IPS-NIHi7 (cell line): Measurements from ENCODE around the gene ZMIZ1.

Experiments
- DNase-seq: peaks from one replicate; pipeline ENCODE4 v3.0.0; 2012; ENCODE audit warnings: mixed read lengths; ENCODE audit errors: extremely low spot score

ZMIZ1 gene

DNA sequence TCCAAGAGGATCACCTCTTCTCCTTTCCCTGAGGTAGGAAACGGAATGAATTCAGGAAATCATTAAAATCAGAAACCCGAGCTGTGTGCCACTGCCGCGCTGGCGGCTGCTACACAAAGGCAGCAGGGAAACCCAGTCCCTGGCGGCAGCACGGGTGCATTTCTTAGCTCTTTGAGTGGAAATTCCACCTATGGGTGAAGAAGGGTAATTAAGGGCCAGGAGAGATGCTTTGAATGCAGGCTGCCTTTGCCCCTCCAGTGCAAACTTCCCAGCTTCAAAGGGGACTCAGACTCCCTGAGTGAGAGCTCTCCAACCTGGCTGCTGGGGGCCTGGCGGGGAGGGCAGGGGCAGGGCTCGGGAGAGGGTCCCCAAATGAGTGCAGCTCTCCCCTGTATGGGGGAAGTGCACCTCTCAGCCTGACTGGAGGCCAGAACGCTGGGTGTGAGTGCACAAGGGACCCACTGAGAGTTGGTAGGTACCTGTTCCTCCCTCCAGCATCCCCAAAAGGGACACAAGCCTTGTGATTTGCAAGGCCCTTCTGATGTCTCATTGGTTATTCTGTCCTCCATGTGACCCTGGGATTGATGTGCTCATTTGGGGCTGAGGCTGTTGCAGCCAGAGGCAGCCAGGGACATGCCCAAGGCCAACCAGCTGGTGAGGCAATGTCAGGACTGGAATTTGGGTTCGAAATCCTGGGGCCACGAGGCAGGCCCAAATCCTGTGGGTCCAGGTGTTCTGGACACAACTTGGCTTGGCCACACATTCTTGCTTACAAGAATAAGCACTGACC, 16.3 kb upstream of the ZMIZ1 start:
- DNase-seq = peak; percentile 60

DNA sequence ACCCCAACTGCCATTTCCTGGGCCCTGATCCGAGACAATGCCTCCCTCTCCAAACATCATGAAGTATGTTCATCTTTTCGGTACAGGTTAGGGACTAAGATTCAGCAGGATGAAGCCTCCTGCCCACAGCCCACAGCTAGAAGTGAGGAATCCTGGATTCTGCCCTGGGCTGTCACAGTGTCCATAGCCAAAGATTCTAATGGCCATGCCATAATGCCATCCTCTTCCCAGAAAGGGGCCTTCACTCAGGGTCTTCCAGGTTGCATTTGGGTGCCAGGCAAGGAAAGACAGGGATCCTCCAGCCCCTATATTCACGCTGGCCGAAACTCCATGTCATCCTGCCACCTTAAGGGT, 15.7 kb upstream of the ZMIZ1 start:
- DNase-seq = no peak

DNA sequence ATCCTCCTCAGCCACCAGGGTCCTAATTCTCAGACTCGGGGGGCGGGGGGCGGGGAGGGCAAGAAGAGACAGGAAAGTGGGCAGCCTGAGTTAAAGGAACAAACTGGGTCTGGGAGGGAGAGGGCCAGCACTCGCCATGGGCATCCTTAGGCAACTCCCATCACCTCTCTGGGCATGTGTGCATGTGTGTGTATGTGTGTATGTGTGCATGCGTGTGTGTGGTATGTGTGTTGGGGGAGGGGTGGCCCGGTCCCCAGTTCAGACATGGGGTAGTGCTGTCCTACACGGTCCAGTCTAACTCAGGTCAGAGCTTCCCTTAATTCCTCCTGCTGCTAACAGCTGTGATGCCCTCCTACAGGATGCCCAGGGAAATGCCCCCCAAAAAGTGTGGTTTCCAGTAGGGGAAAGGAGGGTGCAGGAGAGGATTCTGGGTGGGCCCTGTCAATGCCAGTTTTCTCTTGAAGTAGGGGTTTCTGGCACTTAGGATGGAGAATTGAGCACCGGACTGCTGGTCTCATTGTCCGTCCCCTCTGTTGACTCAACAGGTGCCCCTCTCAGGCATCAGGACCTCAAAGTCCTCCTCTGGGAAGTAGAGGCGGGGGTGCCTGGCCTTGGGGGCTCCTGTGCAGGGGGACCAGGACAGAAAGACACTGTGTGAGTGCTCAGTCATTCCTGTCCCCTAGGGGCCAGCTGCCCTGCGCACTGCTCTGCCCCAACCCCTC, 15.1 kb upstream of the ZMIZ1 start:
- DNase-seq = no peak

DNA sequence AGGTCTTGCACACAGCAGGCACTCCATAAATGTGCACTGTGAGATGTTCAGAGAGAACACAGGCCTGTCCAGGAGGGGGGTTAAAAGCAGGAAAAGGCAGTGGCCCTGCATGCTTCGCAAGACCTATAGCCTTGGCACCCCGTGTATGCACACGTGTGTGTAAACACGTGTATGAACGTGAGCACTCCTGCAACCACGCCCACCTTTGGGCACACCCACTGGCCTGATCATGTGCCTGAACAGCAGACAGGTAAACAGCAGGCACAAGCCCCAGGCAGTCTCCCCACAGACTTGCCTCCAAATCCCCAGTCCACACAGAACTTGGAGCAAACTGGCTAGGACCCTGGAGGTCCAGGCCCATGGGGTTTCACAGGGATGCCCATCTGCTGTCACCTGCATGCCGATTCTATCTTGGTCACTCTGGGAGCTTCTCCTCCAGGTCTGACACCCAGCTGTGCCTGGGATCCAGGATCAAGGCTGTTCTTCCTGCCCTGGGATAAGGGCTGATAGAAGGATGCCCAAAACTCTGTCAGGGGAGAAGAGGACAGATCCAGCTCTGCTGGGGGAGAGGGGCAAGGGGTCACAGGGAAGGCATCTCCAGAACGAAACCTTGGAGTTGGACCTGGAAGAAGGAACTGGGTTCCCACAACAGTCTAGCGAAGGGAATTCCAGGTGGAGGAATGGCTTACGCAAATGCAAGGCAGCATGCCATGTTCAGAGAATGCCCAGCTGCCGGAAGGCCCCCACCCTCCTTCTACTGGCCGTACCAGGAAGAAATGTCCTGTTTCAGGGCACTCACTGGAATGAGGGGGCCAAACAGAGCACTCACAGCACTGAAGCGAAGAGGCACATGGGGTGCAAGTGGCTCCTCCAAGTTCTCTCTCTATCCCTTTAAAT, 14.3 kb upstream of the ZMIZ1 start:
- no peak for DNase-seq

DNA sequence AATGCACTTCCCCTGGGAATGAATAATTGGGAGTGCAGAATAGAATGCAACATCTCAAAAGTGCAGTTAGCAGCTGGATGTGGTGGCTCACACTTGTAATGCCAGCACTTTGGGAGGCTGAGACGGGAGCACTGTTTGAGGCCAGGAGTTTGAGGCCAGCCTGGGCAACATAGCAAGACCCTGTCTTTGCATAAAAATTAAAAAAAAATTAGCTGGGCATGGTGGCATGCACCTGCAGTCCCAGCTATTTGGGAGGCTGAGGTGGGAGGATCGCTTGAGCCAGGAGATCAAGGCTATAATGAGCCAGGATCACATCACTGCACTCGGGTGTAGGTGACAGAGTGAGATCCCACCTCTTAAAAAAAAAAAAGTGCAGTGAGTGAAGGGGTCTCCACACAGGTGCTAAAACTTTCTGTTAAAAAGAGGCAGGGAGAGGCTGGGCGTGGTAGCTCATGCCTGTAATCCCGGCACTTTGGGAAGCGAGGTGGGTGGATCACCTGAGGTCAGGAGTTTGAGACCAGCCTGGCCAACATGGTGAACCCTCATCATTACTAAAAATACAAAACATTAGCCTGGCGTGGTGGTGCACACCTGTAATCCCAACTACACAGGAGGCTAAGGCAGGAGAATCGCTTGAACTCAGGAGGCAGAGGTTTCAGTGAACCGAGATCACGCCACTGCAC, 13.5 kb upstream of the ZMIZ1 start:
- no peak for DNase-seq

DNA sequence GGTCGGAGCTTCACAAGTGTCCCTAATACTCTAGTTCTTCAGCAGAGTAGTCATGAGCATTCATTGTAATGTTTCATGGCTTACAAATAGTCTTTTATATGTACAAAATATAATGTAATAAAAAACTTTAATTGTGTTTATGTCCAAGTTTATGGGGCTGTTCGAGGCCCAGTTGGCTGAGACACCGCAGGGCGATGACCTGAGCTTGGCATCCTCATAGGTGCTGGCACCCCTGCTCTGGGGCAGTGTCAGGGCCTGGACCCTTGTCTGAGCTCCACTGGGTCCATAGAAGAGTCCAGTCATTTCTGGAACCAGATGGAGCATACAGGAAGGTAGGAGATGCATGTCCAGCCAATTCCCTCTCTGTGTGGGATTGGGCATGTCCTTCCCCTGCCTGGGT, 12.9 kb upstream of the ZMIZ1 start:
- DNase-seq = no peak

DNA sequence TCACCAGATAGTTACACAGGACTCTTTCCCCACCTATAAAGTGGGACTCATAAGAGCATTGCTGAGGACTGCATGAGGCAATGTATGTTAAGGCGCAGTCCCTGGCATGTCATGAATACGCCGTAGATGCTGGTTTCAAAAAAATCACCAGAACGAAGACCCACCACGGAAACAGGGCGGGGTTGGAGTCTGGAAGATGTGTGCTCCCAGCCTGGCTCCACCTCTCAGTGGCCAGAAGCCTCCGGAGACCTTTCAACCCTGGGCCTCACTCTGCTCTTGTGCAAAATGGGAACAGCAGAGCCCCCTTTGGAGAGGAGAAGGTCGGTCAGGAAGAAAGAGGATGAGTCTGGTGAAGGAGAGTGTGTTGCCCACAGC, 12.4 kb upstream of the ZMIZ1 start:
- DNase-seq = no peak

DNA sequence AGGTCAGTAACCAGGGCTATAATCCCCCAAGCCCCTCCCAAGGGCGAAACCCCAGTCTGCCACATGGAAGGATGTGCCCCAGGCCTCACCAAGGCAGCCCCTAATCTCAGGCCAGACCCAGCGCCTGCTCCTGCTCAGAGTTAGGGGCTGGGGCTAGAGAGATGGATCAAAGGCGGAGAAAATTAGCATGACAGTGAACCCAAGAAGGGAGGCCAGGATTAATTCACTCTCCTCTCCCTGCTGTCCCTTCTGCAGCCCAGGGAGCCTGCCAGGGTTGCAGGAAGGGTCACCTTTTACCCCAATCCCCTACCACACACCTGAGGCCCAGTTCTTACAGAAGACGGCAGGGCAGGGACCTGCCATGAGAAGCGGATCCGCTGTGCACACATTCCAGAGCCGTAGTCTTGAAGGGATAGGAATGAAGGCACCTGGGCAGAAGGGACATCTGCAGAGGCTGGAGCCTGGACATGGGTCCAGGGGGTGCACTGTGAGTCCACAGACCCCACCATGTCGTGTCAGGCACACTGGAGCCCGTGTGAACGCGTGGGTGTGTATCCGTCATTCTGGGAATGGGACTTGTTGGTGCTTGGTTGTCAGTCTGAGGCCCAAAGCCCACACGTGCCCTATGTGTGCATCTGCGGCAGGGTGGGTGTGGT, 11.9 kb upstream of the ZMIZ1 start:
- DNase-seq = peak; percentile 58

DNA sequence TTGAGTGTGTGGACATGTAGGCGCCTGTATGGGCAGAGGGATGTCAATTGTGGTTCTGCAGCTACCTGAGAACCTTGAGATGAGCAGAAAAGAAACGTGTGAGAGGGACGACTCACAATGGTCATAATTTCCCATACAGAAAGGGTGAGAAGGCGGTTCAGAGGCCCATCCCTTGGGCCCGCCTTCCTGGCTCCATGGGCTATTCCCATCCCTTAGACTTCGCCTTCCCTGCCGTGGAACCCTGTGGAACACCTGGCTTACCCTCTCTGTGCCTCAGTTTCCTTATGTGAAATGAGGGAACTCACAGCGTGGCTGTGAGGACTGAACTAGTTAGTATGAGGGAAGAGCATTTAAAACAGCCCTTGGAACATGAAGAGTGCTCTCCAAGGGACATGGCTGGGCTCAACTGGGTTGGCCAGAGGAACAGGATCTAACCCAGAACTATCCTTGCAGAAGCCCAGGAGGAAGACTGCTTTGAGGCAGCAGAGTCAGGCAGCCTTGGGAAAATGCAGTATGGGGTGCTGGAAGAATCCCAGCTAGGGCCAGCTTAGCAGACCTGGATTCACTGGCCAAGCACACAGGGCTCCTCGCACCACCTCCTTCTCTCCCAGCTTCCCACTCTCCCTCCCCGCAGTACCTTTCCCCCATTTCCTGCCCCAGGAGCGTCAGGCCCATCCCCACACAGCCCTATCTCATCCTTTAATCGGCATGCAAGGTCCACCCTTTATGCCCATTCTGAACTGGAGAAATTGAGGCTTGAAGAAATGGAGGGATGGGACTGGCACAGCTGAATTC, 11.1 kb upstream of the ZMIZ1 start:
- DNase-seq = no peak

DNA sequence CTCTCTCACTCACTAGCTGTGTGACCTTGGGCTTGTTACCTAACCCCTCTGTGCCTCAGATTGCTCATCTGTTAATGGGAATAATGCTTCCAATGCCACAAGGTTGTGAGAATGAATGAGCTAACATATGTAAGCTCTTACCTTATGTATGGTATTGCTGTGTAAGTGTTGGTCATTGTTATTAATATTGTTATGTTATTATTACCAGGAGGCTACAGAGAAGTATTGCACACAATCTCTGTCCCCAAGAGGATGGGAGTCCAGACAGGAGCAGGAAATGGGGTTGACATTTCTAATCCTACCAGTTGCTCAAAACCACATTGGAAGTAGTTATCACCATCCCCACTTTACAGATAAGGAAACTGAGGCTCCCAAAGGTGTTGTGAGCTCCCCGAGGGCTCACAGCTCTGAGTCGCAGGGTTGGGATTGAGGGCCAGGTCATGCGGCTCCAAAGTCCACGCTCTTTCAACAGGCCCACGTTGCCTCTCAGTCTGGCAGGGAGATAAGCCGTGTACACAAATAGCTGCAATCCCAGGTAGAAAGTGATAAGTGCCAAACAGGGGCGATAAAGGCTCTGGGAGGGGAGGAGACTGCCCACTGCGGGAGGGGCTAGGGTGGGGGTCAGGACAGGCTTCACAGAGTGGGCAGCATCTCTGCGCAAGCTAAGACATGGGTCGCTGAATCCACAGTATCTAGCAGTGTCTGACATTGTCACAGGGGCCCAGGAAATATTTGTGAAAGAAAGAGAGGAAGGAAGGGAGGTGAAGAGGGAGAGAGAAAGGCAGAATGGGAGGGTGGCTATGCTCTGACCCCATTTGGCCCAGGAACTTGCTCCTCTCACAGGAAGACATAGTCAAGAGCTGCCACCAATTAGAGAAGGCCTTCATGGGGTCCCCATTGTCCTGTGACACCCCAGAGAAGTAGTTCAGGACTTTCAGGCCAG, 9.6 kb upstream of the ZMIZ1 start:
- no peak for DNase-seq

DNA sequence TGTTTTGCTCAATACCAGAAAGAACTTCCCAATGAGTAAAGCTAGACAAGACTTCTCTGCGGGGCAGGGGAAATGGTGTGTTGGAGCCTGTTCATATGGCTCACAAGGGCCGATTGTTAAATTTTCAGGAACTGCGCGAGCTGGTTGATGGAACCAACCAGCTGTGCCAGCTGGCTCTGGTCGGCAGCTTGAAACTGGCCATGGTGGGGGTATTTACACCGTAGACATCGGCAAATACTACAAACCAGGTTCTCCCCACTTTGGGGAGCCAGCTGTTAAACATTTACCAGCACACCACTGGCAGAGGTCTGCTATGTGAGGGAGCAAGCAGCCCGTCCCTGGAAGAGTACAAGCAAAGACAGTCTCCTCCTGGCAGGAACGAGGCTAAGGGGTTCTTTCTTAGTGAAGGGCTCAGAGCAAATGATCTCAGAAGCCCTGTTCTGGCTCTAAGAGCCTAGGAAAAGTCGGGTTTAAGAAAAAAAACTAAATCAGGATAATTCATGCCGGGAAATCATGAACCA, 8.8 kb upstream of the ZMIZ1 start:
- no peak for DNase-seq

DNA sequence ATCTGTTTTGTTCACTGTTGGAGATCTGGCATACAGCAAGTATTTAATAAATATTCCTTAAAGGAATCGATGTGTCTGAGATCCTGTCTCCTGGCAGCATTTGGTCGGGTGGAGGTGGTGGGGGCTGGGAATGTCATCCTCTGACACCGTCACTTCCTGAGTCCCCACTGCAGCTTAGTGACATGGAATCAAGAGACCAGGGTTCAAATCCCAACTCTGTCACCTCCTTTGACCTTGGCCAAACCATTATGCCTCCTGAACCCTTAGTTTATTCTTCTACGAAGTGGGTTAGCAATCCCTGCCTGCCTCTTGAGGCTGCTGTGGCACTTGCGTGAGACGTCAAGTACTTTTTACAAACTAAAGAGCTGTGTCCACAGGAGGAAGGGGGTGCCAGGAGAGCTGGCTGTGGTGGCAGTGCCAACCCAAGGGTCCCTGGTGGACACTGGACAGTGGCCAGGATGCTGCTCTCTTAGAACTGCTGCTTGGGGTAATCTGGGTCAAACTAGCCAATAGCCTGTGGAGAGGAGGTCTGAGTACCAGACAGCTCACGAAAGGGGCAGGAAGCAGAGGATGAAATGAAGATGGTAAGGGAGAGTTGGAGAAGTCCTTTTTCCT, 8.0 kb upstream of the ZMIZ1 start:
- DNase-seq = no peak

DNA sequence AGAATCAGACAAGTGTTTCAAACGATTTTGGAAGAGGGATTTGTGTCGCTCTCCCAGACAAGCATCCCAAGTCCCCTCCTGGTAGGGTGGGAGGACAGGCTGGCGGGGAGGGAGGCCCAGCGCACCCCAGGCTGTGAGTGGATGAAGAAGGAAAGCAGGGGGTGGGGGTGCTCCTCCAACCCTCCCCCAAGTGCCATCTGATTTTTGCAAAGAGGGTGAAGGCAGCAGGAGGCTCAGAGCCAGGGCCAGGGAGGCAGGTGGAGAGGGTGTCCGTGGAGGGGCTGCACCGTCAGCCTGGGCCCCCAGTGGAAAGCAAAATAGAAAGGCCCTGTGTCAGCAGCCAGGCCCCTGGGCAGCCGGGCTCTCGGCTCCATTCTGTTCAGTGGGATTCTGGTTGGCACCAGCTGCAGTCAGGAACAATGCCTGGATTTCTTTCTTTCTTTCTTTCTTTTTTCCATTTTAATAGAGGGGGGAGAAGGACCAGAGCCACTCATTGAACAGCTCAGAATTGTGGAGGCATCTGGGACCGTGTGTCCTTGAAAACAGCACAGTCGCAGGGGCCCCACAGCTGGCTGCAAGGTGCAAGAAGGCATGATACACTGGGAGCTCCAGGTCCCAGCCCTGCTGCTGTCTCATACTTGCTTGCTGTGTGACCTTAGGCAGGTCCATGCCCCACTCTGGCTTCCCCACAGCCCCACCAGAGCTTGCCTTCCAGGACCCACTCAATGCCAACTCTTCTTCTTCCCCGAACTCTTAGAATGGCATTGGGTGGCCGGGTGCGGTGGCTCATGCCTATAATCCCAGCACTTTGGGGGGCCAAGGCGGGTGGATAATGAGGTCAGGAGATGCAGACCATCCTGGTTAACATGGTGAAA, 7.1 kb upstream of the ZMIZ1 start:
- DNase-seq = no peak

DNA sequence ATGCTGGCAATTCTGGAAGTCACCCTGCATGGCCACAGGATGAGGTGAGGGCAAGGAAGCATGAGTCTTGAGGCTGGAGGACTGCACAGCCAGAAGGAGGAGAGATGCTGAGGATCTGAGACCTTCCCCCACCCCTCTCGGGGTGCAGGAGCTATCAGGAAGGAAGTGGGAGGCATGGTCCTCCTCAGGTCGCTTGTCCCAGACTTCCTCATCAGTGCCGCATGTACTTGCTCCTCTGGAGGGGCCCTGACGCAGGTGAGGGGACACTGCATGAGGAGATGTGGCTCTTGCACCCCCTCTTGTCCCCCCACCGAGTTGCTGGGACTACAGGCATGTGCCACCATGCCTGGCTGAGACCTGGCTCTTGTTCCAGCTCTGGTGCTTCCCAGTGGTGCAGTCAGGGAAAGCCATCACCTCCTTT, 5.7 kb upstream of the ZMIZ1 start:
- DNase-seq = no peak

DNA sequence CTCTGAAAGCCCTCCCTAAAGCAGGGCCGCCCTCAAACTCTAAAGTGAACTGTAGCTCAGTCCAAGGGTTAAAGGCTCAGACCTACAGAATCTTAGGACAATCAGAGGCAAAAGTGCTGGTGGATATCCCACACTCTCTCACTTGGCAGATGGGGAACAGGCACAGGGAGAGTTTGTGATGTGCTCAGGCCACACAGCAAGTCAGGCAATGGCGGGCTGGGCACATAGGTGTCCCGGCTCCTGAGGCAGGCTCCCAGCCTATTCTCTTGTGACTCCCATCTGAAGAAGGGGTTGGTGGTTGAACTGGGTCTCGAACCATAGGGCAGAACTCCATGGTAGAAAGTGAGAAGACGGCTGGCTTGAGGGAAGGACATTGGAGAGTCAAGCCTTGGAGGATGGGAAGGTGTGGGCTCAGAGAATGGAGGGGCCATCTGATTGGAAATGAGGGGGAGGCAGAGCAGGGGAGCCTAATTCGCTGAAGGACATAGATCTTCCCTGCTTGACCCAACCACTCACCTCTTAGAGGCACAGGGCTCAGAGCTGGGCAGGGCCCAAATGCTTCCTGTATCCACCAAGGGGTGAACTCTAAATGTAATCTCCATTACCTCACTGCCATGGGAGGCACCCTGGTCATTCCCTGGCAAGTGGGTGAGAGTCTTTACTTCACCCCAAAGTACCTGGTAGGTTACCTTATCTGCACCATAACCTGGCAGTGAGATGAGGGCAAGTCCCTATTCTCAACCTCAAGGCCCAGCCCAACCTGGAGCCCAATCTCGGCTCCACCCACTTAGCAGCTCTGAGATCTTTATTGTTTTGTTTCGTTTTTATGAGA, 4.9 kb upstream of the ZMIZ1 start:
- DNase-seq = no peak

DNA sequence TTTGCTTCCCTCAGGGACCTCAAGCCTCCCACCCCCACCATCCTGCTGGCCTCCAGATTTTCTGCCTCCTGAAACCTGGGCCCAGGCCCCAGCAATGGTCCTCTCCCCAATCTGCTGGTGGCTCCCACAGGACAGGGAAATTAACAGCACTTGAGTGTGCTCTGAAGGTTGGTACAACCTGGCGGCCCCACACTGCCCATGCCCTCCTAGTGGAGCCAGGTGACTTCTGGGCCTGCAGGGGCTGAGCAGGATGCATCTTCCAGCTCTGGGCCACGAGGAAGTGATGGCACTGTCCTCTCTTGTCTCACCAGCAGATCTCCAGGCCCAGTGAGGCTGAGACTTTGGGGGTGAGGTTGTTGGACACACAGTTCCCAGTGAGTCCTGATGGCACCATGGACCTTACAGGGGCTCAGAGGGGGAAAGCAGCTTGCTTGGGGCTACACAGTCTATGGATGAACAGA, 3.6 kb upstream of the ZMIZ1 start:
- DNase-seq = no peak

DNA sequence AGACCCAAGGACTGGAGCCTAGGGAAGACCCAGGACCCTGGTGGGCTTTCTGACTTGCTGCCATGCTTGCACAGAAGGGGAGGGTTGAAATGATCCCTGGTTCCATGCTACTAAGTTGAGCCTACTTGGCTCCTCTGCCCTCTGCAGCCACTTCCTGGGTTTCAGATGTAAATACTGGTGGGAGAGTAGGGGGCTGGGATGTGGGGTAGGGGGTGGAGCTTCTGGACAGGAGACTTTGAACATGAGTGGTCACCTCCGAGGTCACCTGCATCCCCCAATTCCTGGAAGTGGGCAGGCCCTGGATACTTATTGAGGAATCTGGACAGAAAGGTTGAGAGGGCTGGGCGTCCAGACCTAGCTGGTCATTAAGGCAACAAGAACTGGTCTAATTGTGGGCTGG, 2.9 kb upstream of the ZMIZ1 start:
- DNase-seq = no peak
